NCI-H2029 treated with DMSO at 0.1 percent for 48 hours (cell line): ENCODE results near the gene UPP1.
A peak's percentile ranks its signal among the peaks of the same experiment; 100 is the strongest.

Experiments used
- DNase-seq: peaks from one replicate; lab custom pipeline; 2025; lab: John Stamatoyannopoulos, UW

Gene UPP1

DNA sequence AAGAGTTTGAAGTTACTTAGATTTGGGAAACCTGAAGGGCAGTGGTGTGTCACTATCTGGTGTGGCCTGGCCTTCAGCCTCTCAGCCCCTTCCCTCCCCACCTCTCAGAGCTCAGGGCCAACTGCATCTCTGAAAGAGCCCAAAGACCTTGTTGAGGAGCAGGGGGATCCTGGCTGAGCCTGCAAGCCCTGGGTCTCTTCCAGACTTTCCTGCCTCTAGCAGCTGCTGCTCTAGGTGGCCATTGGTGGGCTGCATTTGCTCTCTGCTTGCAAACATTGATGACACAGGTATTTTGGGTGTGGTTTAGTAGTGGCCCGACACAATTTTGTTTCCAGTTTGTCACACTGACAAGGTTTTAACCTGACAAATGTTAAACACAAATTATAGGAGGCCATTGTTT is 3.1 kb upstream of the UPP1 start:
- DNase-seq = no peak

DNA sequence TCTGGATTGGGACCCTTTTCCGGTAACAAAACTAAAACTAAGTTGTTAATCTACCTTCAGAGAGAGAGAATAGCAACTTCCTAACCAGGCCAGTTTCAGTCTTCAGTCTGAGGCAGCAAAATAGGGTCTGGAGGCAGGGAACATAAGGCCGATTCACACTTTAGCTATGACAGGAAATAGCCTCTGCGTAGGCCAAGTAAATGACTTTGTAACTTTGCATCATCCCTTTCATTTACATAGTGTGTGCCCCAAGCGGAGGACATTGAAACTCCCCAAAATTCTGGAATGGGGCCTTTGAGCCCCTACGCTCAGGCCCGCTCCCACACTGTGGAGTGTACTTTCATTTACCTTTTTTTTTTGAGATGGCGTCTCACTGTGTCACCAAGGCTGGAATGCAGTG is 1.7 kb upstream of the UPP1 start:
- no peak for DNase-seq

DNA sequence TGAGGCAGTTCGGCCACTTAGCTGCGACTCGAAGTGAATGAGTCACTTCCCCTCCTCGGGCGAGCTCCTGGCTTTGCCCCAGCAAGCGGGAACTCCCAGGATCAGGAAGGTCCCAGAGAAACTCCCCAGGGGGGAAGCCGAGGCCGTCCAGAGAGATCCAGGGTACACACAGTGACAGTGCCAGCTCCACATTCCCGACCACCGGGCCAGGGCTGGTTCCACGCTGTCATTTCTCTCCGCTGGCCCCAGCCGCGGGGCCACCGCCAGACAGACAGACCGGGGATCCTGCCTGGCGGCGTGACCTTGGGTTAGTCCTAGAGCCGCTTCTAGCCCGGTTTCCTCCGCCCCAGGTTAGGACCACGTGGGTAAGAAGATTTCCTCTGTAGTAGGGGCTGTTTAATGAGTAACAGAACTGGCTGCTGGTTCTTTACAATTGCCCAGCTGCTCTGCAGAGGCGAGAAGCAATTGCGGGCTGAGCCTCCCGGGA is 463 bp upstream of the UPP1 start:
- DNase-seq = peak; percentile 52

DNA sequence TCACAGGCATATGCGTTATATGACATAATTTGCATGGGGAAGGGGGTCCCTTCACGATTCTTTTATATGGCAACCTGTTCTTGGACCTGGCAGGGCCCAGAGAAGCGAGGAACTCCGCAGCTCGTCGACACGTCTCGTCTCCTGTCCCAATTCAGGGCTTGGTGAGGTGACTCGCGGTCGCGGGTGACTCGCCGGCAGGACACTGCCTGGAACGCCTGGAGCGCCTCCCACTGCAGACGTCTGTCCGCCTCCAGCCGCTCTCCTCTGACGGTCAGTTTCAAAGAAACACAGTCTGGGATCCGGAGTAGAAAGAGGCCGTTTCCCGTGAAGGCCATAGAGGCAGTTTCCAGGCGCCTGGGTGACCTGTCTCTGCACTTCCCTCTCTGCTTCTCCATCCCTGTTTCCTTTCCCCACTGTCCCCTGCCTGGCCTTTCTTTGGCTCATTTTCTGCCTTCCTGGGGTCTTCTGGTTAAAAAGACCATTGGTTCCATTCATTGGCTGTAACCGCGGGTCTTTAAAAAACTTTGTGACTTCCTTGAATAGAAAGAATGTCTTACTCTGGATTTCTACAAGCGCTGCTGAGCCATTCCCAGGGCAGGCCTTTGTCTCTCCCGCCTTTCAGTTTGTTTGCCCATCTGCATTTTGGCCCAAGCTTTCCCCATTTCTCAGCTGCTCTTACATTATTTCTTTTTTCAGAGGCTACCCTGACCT is 1.2 kb downstream of the UPP1 start:
- DNase-seq = no peak

DNA sequence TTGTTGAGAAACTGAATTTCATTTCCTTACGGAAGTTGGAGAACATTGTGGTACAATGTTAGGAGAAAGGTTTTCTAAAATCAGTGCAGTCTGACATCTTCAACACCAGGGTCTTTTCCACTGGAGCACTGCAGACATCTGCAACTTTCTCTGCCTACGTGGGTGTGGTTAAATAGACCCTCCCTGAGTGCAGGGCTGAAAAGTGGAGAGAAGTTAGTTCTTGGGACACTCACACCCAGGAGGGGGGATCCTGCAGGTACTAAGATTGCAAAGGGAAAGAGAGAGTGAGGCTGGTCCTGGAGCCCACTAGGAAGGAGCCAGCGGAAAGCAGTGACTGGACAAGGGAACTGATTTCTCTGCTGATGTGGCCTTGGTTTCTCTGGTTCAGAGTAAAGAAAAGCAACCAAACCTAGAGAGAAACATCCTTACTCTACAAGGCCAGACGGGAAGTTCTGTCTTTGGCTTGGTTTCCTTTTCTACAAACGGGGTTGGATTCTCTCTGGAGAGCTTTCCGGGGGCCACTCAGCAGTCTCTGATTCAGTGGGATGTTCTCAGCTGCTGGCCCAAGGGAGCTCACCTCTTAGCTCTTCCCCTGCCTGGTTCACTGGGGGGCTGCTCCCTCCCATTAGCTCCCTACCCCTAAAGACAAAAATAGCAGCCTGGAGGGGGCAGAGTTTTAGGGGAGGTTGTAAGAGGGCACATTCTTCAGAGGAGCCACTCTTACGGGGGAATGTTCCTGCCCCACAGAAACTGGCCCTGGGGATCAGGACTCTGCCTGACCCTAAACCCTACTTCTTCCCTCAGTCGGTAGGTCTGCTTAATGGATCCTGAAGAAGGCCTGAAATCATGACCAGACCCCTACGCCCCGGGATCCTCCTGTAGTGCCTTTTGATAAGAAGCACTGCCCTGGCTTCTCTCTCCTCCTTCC is 2.7 kb downstream of the UPP1 start:
- no peak for DNase-seq

DNA sequence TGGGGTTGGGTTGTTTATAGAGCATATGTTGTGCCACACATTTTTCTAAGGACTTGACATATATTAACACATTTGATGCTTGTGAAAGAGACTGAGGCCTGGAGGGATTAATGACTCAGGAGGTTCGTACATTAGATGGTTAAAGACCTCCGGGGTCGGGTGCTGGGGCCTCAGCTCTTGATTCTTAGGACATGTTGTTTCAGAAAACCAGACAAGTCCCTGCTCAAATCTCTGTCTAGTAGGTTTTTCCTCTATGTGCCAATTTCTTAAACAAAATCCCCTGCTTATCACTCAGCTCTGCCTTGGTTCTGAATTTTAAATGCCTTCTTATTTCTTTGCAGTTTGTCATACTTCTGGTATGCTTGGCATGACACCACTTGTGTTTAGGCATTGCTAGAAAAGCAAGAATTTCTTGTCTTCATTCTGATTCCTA is 5.8 kb downstream of the UPP1 start:
- DNase-seq = no peak

DNA sequence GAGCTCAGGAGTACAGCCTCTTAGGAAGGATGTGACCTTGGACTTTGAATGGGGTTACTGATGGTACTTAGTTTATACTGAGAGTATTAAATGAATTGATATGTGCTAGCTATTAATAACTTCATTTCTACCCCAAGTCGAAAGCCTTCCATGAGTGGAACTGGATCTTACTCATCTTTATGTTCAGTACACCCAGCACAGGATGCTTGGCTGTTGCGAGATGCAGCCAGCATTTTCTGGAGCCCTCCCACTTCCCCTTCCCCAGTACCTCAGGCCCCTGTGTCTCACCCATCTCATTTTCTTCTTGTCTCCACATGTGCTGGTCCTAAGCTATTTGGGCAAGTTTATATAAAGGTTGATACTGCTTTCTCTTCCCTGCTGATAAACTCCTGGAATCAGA is 7.2 kb downstream of the UPP1 start:
- DNase-seq = no peak

DNA sequence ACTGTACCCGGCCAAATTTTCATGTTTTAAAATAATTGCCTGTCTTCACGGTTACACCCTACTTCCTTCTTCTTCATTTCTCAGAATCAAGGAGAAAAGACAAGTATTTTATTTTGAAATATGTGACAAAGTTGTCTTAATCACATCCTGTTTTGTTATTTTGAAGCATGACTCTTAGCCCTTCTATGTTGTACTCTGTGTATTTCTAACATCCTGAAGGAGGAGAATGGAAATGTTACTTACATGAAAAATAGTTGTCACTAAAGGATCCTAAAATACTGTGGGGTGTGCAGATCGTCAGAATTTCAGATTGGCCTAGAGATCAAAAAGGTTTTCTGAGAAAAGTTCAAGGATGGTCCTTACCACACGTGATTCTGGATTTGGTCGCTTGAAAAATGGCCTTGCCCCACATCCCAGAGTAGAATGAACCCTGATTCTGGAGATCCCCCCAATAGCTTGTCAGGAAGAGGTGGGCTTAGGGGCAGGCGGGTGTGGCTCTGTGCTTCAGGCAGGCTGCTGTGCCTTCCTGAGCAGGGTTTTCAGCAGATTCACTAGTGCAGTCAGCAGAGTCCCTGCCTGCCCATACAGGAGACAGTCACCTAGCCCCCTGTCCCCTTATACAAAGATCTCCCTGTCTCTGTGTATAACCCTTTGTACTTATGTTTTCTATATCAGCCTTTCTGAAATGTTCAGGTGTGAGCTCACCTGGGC is 8.6 kb downstream of the UPP1 start:
- no peak for DNase-seq

DNA sequence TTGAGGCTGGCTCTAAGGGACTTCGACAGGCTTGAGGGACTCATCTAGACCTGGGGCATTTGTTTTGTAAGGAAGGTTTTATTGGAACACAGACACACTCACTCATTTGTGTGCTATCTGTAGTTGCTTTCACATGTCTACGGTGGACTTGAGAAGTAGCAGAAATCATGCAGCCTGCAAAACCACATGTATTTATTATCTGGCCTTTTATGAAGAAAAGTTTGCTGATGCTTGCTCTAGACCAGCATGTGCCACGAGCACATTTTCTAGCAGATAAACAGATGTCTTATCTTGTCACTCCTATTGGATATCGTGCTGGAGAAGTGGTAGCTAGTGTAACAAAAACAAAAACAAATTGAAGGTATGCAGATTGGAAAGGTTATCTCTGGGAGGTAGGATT is 9.8 kb downstream of the UPP1 start:
- no peak for DNase-seq

DNA sequence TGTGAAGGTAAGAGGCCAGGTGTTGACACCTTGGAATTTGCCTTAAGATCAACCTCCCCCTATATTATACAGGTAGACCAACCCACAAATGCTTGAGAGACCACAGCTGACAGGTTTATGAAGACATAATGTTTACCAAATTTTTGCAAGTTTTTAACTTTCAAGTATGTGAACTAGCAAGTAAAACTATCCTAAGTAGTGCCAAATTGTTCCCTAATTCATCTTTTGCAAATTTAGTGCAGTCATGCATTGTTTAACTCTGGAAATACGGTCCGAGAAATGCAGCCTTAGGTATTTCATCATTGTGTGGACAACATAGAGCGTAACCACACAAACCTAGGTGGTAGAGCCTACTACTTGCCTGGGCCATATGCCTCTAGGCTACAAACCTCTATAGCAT is 10.7 kb downstream of the UPP1 start:
- no peak for DNase-seq

DNA sequence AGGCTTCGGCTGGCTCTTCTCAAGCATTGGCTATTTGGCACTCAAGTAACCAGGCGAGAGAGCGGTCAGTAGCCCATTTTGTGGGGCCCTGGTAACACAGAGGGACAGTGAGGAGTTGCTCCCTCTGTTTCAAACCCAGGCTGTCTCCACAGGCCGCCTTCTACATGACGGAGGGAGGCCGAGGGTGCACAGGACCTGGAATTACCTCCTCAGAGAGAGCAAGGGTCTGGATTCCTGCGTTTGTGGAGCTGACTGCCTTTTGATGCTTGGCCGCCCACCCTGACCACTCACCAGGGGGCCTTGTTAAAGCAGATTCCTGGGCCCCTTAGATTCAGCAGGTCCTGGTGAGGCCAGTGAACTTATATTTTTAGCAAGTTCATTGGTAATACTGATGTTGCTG is 12.3 kb downstream of the UPP1 start:
- no peak for DNase-seq

DNA sequence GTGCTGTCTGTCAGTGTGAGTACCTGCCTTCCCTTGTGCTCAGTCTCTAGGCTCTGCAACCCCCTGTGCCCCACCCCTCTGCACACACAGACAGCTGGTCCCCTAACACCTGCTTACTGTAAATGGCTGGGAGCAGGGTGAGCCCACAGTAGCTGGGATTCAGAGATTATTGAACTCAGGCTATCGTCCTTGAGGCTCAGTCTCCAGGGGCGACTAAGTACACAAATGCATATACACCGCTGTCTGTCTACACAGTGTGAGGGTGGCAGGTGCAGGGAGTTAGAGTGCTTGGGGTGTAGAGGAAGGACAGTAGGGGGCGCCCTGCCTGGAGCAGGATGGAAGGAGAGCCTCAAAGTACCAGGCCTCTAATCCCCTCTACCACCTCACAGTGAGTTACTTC is 12.9 kb downstream of the UPP1 start:
- DNase-seq = no peak

DNA sequence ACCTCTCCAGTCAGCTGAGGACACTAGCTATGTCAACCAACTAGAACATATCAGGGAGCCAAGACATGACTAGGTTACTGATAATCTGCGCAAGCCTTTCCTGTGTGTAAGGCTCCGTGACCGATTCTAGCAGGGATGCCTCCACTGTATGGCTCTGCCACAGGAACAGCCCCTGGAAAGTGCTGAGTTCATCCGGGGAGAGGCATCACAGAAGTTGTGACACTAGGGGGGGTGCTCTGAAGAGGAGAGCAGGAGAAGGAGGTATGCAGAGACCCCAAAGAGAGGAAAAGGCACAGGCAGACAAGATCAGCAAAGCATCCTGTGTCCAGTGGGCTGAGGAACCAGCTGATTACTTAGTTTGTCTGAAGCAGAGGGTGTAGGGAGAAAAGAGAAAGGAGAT is 13.5 kb downstream of the UPP1 start:
- no peak for DNase-seq

DNA sequence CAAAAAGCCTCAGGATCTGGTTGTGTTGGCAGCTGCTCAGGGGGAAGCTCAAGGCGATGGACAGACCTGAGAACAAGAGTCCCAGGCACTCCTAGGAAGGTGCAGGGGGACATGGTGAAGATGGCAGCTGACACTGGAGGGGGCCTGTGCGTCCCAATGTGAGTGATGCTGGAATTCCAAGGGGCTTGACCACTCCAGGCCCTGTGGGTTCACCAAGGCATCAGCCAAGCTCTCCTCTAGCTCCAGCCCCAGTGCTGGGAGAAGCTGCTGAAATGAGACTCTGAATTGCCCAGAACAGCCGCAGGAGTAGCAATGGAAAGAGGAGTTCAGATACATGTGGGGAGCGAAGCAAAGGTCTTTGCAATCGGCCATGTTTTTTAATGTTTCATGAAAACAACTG is 16.0 kb downstream of the UPP1 start:
- DNase-seq = no peak

DNA sequence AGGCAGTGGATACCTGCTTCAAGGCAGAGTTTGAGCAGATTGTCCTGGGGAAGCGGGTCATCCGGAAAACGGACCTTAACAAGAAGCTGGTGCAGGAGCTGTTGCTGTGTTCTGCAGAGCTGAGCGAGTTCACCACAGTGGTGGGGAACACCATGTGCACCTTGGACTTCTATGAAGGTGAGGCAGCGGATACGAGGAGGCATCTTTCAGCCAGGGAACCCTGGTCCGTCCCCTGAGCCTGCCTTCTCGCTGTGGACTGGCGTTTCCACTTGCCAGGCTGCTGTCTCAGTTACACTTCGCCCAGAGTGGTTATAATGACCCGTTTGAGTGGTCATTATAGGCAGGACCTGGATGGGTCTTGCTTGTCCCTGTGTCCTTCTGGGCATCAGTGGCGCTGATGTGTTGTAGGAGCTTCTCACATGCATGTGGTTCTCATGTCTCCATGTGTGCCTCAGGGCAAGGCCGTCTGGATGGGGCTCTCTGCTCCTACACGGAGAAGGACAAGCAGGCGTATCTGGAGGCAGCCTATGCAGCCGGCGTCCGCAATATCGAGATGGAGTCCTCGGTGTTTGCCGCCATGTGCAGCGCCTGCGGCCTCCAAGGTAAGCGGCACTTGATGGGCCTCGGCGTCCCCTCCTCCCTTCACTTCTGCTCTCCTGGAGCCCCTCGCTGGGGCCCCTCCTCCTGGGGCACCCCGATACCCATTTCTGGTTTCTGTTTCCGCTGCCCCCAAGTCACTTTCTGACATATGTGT is 18.0 kb downstream of the UPP1 start:
- DNase-seq = no peak

DNA sequence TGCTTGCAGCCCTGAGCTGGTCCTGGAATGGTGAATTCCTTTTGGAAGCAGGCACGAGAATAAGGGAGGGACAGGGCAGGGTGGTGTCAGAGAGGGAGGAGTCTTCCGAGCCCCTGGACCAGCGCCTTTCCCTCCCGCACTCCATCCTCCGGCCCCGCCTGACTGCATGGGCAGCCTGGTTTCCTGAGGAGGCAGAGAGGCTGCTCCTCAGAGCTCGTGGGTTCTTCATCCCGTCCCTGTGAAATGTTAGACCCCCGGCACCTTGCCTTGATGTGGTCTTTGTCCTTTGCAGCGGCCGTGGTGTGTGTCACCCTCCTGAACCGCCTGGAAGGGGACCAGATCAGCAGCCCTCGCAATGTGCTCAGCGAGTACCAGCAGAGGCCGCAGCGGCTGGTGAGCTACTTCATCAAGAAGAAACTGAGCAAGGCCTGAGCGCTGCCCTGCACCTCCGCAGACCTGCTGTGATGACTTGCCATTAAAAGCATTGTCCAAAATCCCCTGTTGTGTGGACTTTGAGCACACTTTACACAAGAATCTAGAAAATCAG is 18.9 kb downstream of the UPP1 start:
- no peak for DNase-seq

DNA sequence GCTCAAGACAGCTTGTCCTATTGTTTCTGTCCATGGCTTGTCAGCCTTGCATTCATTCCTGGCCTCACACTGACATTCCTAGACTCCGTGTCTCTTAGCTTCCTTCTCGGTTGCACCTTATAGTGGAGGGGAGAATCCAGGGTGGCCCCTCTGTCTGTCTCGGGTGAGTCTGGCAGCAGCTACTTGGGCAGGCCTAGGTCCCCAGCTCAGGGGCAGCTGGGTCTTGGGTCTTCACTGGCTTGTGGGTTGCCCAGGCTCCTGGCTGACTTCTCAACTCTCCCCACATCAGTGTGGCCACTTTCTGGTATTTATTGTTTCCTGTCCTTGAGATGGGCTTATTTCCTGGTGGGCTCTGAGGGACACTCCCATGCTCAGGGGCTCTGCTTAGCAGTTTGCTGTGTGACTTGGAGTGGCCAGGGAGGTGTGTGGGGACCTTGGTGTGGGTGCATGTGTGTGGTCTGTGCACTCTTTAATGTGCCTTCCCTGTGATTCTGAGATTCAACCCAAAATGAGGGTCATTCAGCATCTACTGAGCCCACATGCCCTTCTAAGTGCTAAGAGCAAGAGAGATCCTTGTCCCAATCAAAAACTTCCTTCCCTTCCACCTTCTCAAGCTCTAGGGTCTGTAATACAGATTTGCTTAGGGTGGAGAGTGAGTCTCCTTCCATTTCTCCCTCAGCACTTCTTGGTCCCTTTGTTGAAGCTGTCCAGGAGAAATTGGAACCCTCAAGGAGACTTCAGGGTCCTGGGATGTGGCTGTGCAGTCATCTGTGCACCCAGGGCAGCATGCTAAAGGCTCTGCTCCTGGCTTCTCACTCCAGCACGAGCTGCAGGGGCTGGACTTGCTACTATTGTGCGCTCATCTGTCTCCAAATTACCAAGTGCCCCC is 20.1 kb downstream of the UPP1 start:
- DNase-seq = no peak

DNA sequence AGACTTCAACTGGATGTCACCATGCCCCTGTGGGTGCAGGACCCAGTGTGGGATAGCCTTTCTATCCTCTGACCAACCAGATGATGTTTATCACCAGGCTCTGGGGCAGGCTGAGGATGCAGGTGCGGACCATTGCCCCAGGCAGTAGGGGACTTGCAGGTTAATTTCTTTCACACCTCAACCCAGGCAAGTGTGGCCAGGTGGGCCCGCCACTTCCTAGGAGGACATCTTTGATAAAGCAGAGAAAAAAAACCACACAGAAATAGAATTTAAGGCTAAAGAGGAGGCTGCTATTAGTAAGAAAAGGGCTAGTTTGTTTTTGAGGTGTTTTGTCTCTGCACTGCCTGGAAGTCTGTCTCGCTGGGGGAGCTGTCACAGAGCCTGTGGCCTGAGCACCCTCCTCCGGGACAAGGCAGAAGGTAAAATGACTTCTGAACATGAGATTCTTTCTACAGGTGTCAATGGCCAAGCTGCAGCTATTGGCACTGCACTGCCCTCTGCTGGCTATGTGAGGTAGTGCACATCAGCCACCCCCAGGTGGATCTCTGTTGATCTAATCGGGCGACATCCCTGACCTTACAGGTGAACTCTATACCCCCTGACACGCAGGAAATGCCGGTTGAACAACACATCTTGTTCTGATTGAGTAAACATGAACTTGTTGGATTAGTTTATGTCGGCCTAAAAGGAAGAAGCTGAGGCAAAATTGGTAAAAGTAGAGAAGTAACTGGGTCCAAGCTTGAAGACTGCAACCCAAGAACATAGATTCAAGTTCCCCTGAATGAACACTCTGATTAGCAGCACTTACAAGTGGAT is 21.0 kb downstream of the UPP1 start:
- peak; percentile 11 for DNase-seq

DNA sequence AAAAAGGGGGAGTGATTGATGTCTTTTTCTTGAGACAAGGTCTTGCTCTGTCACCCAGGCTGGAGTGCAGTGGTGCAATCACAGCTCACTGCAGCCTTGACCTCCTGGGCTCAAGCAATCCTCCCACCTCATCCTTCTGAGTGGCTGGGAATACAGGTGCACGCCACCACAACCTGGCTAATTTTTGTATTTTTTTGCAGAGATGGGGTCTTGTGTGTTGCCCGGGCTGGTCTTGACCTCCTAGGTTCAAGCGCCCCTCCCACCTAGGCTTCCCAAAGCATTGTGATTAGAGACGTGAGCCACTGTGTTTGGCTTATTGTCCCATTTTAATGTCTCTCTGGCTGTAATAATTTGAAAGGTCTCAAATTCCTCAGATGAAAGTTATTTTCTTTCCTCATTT is 21.8 kb downstream of the UPP1 start:
- DNase-seq = no peak

DNA sequence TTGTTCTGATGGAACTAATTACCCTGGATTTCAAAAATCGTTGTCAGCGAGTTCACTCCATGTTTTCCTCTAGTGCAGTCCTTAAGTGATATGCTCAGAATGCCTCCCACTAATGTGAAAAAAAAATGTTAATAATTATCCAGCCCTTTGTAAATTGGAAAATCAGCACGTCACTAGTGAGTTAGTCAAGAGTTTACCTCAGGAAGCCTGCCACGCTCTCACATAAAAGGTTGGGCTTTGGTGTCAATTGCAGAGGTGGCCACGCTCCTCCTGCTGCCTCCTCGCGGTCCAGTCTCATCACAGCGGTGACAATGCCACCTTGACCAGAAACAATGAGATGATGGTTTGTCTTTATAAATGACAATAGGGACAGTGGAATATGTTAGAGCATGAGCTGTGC is 22.5 kb downstream of the UPP1 start:
- no peak for DNase-seq
